Measurements from ENCODE around the gene WDHD1. TPM values are rescaled to one million over a fixed set of nuclear protein-coding genes. Genes with fewer than 3 reads are reported as not detected.

Gene WDHD1
- total RNA-seq, 1 donor from 2014 or later = 1.3 TPM

Other genes with a start within 250 kb of the WDHD1 start
- 71.0 TPM for gene GCH1, start 124.3 kb downstream of the WDHD1 start, total RNA-seq
- 4.5 TPM for gene SOCS4, start 137 bp upstream of the WDHD1 start, total RNA-seq
- gene MAPK1IP1L, start 24.5 kb upstream of the WDHD1 start, total RNA-seq = 25.5 TPM
- 3.9 TPM for gene LGALS3, start 102.2 kb upstream of the WDHD1 start, total RNA-seq
- 0.33 TPM for gene DLGAP5, start 164.5 kb upstream of the WDHD1 start, total RNA-seq
- 5.8 TPM for gene FBXO34, start 244.3 kb upstream of the WDHD1 start, total RNA-seq

Measured in left lobe of liver (tissue), 1 donor.